GM19240 (cell line): Measurements from ENCODE around the gene UTP4.
A peak's percentile ranks its signal among the peaks of the same experiment; 100 is the strongest.
"Not testable (repeated sequence)": the region's sequence is repeated elsewhere in the genome, so short reads cannot be mapped to it uniquely, and the experiment has no call there.

ENCODE experiments used
- DNase-seq: peaks from one replicate; pipeline ENCODE4 v3.0.0; 2011; ENCODE audit warnings: low spot score; ENCODE audit not compliant: insufficient read length

Gene UTP4

DNA sequence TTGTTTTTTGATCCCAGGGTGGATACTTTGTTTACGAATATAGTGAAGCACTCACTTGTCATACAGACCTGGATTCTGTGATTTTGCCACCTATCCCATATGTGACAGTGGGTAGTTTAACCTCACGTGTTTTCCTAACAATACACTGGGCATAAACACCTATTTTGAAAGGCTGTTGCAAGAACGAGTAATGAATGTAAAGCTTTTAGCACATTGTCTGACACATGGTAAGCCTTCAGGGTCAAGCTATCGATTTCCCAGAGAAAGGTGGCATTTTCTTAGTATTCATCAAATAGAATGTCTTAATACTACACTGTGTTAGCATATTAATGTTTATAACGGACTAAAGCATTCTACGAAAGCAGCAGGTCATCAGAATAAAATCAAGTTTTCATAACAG, 2.0 kb upstream of the UTP4 start:
- no peak for DNase-seq

DNA sequence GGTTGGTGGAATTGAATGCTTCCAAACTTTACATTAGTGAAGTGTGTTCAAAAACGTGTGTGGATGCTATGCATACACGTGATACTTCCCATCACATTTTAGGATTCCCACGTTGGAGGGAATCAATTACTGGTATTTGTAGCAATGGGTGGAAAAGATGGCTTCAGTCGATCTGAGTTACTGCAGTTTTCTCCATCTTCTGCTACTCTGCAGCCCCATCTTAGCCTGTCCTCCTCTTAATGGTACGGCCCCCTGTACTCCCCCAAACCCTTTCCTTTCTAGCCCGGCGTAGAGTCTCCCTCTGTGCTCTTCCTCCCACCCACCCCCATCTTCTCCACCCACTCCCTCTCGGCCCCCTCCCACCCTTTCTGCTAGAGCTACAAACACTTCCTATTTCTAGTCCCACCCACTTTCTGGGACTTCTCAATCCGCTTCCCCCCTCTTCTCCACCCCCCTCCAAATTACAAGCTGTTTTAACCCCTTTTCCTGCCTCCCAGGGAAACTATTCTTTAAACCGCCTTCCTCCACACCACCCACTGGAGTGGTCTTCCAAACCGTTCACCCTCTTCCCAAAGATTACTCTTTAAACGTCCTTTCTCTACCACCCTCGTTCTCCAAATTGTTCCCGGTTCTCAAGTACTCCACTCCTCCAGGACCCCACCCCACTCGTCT, 1.1 kb upstream of the UTP4 start:
- DNase-seq: no peak

DNA sequence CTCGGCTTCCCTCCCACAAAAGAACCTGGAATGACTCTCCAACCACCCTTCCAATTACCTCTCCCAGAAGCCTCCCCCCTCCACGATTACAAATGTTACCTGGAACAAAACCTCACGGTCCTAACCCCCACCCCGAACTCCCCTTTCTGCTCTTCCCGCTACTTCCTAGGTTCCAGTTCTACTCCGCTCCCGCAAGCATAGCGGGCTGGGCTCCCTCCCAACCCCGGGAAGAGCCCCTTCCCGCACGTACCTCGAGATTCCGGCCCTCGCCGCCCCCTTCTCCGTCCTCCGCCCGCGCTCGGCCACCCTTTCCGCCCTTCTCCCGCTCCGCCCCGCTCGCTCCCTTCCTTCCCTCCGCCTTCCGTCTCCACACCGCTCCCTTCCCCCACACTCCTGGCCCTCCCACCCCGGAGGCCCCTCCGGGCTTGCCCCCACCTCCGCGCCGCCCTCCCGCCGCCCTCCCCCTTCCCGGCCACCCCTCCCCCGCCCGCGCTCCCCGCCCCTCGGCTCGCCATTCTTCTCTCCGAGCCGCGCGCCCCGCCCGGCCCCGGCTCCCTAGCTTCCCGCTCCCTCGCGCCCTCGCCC, 518 bp upstream of the UTP4 start:
- DNase-seq: peak; percentile 80

DNA sequence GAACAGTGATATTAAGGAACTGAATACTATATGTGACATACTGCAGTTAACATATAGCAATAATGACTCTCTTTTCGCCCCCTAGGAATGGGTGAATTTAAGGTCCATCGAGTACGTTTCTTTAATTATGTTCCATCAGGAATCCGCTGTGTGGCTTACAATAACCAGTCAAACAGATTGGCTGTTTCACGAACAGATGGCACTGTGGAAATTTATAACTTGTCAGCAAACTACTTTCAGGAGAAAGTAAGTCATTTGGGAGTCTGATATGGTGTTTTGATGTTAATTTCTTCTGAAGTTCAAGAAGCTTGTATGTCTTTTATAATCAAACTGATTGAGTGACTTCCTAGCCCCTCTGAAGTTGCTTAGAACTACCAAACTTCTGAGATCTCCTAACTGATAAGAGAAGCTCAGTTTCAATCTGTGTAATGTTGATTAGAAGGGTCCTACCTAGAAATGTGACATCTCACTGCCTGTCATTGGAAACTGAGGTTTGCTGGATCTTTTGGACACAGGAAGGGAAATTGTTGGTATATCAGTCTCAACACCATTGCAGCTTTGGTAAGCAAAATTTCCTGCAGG, 1.0 kb downstream of the UTP4 start:
- DNase-seq: no peak

DNA sequence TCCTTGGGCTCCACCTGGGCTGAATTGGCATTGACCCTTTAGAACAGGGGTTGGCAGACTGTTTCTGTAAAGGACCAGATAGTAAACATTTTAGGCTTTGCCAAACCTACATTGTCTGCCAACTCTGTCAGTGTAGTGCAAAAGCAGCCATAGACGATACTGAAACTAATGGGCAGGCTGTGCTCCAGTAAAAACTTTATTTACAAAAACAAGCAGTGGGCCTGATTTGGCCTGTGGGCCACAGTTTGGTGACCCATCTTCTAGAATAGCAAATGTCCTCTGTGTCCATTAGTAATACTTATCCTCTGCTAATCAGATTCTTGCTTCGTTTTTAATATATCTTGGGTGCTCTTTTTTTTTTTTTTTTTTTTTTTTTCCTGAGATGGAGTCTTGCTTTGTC, 6.2 kb downstream of the UTP4 start:
- no peak for DNase-seq

DNA sequence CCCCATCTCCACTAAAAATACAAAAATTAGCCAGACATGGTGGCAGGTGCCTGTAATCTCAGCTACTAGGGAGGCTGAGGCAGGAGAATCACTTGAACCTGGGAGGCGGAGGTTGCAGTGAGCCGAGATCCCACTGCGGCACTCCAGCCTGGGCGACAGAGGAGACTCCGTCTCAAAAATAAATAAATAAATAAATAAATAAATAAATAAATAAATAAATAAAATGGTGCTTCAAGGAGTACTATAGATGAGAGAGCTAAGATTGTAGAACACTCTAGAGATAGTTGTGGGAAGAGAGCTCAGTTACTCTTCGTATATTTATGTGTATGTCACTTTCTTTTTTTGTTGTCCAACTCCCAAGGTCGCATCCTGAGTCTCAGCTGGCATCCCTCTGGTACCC, 7.0 kb downstream of the UTP4 start:
- DNase-seq: not testable (repeated sequence)

DNA sequence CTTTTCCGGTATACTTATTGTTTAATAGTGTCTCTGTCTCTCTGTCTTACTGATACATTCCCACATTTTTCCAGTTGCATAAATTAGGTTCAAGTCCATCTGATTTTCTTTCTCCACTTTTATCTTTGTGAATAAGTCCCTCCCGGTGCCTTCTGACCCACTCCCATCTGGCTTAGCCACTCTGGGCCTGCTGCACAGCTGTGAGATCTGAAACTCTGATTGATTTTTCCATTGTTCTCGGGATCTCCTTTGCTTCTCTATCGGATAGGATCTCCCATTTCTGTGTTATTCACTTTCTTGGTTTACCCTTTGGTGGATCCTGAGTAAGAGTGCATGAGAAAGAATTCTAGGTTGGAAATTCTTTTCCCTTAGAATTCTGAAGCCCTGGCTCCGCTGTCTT, 8.6 kb downstream of the UTP4 start:
- no peak for DNase-seq

DNA sequence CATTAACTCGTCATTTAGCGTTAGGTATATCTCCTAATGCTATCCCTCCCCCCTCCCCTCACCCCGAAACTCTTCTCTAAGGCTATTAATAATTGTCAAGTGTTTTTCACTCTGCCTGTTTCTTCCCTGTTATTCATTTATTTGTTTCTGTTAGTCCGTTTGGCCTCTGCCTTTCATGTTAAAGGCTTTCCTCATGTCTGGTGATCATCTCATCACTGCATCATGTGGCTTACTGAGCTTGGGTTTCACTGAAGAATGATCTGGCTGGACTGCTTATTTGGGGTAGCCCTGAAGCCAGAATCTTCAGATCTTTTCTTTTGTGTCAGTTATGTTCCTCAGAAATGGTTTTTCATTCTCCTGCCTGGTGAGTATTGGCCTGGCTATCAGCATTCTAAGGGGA, 9.5 kb downstream of the UTP4 start:
- DNase-seq: no peak

DNA sequence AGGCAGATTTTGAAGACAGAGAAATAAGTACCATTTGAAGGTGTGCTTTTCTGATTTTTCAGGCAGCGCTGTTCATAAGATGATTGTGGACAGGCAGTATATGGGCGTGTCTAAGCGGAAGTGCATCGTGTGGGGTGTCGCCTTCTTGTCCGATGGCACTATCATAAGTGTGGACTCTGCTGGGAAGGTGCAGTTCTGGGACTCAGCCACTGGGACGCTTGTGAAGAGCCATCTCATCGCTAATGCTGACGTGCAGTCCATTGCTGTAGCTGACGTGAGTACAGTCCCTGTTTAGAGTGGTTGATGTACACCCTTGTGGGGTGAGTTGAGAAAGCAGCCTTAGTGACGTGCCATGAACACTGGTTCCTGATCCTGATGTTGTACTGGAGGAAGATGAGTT, 10.7 kb downstream of the UTP4 start:
- no peak for DNase-seq

DNA sequence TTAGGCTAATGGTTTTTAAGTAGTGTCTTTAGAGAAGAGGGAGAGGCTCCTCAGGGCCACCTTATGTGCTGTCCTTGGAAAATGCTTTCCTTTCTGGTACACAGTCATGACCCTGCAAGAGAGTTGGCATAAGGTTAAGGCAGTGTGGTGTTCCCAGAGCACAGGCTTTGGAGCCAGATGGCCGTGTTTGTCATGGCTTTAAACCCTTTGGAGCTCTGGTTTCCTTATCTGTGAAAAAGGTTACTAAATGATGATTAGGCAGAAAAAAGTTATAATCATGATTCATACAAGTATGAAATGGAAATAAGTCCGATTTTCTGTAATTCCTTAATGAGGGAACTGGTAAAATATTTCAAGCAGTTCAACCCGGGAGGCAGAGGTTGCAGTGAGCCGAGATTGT, 13.2 kb downstream of the UTP4 start:
- no peak for DNase-seq

DNA sequence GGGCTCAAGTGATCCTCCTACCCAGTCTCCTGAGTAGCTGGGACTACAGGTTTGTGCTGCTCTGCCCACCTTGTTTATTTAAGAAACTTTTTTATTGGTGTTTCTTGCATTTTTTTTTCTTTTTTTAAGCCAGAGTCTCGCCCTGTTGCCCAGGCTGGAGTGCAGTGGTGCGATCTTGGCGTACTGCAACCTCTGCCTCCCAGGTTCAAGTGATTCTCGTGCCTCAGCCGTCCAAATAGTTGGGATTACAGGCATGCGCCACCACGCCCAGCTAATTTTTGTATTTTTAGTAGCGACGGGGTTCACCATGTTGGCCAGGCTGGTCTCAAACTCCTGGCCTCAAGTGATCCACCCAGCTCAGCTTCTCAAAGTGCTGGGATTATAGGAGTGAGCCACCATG, 17.2 kb downstream of the UTP4 start:
- not testable (repeated sequence) for DNase-seq

DNA sequence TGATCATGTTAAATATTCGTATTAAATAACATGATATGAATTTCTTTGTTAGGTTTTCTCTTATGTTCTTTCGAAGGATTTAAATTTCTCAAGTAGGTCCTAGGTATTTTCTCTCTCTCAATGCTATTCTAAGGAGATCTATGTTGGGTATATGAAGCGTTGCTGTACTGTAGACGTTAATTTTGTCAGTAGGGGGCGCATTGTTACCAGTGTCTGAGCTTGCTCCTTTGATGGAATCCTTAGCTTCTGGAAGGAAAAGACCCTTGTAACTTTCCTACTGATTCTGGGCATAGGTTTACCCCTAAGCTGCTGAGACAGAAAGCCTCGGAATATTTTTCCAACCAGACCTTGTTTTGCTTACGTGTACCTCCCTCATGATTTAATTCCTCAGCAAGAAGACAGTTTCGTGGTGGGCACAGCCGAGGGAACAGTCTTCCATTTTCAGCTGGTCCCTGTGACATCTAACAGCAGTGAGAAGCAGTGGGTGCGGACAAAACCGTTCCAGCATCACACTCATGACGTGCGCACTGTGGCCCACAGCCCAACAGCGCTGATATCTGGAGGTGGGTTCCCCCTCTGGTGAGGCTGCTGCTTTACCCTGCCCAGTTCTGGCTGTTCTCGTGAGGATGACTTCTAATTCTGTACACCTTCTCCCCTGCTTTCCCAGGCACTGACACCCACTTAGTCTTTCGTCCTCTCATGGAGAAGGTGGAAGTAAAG, 17.9 kb downstream of the UTP4 start:
- no peak for DNase-seq

DNA sequence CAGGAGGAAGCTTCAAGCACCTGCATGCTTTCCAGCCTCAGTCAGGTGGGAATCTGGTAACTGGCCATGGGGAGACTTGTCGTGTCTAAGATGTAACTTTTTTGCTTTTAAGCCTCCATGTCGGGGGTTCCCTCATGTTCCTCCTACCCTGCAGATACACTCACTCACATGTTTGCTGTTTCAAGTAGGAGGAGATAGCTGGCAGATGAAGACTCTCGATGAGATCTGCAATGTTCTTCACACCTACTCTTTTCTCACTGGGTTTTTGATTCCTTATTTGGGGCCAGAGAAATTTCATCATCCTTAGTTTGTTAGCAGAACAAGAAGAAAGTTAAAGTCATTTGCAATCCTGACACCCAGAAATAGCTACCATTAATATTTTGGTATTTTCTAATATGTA, 24.7 kb downstream of the UTP4 start:
- DNase-seq: no peak

DNA sequence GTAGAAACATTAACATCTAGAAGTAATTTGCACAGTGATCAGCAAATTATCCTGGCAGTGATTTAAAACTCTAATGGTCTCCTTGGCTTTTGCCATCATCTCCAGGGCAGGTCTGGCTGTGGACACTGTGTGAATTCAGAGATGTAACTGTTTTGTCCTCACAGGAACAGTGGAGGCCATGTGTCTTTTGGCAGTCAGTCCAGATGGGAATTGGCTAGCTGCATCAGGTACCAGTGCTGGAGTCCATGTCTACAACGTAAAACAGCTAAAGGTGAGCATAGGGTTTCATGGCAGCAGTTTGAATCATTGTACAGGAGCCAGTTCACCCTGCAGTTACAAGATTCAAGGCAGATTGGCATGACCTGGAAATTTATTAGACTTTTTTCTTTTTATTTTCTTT, 27.7 kb downstream of the UTP4 start:
- DNase-seq: no peak

DNA sequence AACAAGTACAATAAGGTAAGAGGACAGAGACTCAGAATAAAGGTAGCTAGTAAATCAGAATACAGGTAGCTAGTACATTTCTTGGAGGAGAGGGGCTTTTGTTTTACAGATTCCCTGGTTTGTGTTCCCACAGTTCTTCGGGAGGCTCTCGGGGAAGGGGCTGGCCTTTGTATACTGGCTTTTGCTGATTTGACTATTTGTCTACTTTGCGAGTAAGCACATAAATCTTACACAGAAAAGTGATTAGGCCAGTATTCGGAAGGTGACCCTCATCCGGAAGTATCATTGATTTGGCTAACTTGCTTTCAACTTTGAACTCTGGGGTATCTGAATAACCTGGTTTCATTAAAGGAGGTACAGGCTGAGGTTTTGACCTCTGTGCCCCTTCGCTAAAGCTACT, 33.1 kb downstream of the UTP4 start:
- DNase-seq: no peak

DNA sequence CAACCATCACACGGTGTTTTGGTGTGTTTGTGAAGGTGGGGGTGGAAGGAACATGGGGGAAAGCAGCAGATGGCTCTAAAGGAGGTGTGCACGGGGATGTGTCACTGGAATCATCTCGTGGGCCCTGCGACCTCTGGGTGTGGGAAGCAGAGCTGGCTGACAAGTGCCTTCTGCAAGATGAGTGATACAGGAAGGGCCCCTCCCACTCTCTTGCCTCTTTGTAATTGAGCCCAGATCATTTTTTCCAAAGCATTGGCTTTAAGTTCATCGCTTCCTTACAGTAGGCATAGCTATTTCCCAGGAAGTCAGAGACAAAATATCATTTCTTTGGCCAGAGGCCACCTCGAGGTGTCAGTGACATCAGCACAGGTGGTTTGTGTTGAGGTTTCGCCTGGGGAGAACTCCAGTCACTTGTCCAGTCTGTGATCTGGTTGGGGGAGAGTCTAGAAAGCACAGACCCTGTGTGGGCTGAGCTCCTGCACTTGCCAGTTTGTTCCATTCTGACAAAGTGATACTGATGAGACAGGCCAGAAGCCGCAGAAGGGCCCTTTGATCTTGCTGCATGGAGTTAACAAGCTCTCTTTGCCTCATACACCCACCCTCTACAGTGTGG, 33.9 kb downstream of the UTP4 start:
- DNase-seq: no peak

DNA sequence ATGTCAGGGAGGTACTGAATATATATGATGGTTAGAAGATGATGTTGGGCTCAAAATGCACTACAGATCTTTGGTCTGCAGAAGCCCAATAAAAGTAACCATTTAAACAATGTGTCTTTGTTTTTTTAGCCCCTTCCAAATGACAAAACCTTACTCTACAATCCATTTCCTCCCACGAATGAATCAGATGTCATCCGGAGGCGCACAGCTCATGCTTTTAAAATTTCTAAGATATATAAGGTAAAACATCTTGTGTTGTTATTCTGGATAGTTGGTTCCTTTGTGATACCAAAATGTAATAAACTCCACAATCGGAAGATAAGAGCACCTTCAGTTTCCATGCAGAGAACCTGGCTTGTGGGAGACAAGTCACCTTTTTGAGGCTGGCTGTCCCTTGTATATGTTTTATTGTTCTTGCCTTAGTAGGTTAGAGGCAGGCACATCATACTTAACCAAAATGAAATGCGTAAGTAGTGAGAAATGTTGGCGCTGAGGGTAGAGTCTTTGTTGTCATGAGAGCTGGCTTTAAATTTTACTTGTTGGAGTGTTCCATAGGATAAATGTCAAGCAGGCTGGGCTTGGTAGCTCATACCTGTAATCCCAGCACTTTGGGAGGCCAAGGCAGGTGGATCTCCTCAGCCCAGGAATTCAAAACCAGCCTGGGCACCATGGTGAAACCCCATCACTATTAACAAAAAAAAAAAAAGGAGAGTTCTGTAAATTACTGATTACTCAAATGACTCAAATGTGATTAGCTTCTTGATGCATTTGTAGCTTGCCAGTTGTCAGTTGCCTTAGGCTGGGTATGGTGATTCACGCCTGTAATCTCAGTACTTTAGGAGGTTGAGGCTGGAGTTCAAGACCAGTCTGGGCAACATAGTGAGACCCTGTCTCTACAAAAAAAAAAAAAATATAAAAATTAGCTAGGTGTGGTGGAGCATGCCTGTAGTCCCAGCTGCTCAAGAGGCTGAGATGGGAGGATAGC, 34.8 kb downstream of the UTP4 start:
- no peak for DNase-seq

DNA sequence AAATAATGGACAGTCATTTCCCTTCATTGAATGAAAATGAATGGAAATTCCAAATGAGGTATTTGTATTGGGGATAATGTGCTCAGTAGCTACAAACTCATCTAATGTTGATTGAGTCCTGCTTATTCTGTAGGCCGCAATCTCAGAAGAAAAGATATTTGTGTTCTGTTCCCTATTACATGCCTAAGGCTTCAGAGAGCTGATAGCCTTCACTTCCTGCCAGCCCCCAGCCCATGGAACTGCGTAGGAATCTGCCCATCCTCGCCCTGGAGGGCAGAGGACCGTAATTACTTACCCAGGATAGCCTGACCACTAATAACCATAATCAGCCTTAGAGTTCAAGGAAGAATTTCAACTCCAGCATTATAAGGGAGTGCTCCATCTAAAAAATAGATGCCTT, 36.6 kb downstream of the UTP4 start:
- no peak for DNase-seq

DNA sequence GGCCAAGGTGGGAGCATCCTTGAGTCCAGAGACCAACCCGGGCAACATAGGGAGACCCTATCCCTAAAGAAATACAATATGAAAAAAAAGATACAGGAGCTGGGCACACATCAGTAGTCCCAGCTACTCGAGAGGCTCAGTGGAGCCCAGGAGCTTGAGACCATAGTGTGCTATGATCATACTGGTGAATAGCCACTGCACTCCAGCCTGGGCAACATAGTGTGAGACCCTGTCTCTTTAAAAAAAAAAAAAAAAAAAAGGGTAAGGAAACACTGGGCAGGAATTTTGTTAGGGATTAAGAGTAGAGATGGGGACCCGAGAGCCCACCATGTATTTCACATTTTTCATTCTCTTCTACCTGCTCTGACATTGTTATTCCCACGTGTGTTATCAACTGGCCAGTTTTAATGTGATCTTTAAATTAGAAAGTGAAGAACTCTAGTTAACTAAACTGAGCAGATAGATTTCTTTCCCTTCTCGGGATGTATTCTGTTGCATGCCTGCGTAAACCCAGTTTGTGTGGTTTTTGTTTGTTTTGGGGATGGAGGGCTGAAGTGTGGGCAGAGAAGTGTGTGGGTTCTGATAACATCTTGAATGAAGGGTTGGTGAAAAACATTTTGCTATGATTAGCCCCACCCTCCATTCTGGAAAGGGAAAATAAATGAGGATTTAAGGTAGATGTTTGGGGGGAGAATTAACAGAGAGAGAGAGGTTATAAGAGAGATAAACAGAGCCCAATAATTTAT, 37.3 kb downstream of the UTP4 start:
- DNase-seq: no peak
